GM21717 (cell line): ENCODE data around the gene CDIP1.

Experiments
- ATAC-seq: cut with Tn5 transposase; IDR thresholded peaks from one replicate; pipeline ENCODE4 v1.9.1; 2021; ENCODE audit warnings: mild to moderate bottlenecking, moderate library complexity; ENCODE audit not compliant: unreplicated experiment

The CDIP1 gene

DNA sequence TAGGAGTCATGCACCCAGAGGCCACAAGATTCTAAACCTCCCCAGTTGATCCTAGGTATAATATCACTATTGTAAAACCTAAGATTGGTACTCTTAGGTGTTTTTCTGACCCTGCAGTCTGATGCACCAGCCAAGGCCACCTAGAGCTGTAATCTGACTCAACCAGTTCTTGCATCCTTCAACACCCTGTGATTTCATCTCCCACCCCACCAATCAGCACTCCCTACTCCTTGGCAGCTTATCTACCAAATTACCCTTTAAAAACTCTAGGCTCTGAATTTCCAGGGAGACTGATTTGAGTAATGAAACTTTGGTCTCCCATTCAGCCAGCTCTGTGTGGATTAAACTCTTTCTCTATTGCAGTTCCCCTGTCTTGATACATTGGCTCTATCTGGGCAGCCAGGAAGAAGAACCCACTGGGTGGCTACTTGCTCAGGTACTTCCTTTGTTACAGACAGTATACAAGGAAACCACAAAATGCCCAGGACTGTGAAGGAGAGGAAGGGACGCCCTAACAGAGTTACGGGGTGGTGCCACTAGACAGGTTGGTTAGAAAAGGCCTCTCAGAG, 1.2 kb upstream of the CDIP1 start:
- no peak for ATAC-seq

GRCh38 chr16:4537376-4538343, 913 bp downstream of the CDIP1 start:
- ATAC-seq: no peak

- ATAC-seq: no peak
These were observed 2.0 kb downstream of the CDIP1 start for GRCh38 chr16:4536391-4537106.

DNA sequence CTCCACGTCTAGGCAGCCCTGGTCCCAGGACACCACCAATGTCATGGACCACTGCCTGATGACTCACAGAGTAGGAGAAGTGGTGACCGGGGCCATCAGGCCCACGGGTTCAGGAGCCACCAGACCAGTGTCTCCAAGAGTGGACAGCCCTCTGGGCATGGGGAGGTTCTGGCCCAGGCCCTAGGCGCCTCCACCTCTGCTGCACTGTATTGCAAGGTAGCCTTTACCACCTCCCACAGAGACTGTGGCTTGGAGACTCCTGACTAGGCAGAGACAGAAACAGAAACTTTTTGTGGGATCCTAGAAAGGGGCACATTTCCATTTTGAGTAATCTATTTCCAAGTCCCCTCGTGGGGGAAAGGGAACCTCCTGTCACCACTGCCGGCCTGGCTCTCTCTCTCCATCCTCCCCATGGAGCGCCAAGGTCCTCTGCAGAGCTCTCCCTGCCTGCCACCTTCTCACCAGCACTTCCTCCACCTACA, 2.9 kb downstream of the CDIP1 start:
- ATAC-seq: no peak

DNA sequence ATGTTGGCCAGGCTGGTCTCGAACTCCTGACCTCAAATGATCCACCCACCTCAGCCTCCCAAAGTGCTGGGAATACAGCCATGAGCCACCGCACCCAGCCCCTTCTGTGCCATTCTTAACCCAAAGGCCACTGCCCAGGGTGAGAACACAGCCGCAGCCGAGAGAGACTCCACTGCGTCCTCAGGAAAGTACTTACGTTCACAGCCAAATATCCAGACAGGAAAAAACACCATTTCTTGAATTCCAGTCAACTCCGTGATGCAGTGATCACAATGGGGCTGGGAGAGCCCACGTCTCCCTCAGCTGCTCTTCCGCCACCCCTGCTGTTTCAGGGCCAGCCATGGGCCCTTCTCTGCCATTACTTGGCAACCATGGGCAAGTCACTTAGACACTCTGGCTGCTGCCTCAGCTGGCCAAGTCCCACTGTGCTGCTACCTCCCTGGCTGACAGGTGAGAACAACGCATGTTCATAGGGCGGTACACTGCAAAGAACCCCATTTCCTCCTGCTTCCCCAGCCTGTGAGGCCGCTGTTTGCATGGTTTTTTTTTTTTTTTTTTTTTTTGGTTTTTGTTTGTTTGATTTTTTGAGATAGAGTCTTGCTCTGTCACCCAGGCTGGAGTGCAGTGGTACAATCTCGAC, 4.3 kb downstream of the CDIP1 start:
- no peak for ATAC-seq

DNA sequence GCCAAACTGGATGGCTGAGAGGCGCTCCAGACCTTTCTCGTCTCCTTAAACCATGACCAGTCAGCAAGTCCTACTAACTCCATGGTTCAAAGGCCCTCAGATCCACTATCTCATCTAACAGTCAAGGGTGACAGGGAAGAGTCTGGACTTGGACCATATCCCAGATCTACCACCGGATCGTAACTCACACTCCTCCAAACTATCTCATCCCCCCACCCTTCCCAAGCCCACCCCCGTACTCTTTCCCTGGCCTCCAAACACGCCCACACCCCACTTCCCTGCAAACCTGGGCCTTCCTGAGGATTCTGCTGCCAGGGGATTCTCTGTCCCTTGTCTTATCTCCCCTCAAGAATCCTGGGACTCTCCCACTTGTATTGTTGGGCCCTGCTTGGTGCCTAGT, 5.1 kb downstream of the CDIP1 start:
- no peak for ATAC-seq

DNA sequence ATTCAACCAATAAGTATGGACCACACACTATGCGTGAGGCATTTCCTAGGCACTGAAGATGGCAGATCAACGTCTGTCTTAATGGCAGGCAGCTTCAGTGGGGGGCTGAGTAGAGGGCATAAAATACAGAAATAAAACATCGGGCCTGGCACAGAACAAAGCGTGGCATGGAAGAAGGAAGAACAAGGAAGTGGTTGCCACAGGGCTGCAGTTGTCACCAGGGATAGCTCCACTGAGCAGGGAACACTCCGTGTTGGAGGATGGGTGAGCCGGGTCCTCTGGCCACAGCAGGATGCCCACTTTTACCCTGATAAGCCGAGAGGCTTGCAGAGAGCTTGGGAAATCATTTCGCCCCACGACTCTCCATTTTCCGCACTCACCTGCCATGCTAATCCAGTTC, 6.3 kb downstream of the CDIP1 start:
- no peak for ATAC-seq

- ATAC-seq: no peak
These were observed 6.8 kb downstream of the CDIP1 start for GRCh38 chr16:4531811-4532210.

DNA sequence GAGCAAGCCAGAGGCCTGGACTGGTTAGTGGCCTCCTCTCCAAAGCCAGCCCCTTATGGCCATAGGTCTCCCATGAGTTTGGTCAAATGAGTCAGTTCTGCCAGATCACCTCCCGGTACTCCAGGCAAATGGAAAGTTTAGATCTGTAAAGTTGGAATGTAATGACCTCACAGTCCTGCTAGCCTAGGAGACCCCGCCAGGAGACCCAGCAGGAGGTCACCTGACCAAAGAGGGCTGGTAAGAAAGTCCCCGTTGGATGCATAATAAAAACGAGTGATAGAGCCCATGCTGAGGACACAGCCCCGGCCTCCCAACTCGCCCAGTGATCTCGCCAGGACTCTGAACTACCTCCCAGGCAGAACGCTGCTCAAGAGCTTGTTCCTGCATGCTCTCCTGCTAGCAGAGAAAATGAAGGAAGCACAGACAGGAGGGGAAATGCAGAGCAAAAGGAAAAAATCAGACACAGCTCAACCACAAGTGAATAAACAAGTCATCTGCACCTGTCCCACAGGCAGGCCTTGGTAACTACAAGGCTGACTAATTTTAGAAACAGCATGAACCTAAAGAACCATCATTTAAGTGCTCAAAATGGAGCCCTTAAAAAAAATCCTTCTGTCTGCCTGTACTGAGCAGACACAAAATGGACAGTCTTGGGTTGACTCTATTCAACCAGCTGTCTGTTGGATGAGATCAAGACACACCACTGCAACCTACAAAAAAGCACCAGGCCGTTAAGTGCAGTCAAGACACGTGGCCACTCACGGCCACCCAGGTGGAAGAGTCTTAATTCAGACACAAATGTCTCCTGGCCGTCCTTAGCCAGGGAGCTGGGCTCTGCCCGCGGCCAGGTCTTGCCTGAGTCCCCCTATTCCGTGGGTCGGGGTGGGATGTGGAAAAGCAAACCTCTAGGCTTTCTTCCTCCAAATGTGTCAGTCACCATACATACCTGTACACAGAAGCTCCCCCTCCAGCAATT, 9.2 kb downstream of the CDIP1 start:
- no peak for ATAC-seq

- no peak for ATAC-seq
These were observed 12.8 kb downstream of the CDIP1 start for GRCh38 chr16:4525634-4526277.

- no peak for ATAC-seq
These were observed 13.5 kb downstream of the CDIP1 start for GRCh38 chr16:4525069-4525468.

DNA sequence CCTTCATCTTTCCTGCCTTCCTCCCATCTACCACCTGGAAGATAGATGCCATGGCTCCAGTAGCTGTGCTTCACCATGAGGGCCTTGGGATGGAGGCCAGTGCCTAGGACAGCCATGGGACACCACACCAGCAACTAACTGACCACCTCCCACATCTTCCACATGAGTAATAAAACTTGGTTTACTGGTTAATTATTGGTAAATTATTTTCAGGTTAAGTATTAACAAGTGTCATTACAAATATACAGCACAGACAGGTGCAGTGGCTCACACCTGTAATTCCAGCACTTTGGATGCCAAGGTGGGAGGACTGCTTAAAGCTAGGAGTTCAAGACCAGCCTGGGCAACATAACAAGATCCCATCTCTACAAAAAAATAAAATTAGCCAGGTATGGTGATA, 14.0 kb downstream of the CDIP1 start:
- ATAC-seq: no peak

DNA sequence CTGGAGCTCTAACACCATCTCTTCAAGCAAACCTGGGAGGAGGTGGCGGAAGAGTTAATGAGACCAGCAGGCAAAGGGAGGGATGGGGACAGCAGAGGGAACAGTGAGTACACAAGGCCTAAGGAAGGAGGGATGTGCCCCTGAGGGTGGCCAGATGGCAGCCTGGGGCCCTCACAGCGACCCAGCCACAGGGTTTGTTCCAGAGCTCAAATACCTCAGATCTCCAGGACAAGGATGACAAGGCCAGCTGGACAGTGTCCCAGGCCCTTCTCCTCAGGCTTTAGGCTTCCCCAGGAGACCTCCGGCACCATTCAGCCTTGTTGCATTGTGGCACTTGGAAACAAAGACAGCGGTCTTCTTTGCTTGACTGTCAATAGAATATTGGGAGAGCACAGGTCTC, 14.9 kb downstream of the CDIP1 start:
- no peak for ATAC-seq

DNA sequence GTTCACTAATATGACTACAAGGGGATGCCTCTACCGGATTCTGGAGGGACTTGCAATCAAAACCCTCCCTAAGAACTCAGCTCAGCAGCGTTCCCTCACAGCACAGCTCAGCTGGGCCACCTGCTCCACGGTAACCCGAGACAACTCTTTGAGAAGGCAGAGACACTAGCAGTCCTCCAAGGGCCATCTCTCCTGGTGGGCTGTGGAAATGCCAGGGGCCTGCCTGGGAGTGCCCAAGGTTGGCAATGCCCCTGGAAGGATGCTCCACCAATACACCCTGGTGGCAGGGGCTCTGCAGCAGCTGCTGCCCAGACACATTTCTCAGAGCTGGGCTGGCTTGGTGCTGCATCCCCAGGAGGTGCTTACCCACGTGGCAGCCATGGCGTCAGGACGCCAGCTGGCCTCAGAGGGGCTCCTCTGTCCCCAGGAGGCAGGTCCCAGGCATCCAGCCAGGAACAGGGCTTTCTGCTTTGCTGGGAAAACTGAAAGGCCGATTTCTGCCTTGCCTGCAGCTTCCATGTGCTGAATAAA, 16.5 kb downstream of the CDIP1 start:
- no peak for ATAC-seq

- ATAC-seq: no peak
These were observed 17.7 kb downstream of the CDIP1 start for GRCh38 chr16:4520913-4521312.

DNA sequence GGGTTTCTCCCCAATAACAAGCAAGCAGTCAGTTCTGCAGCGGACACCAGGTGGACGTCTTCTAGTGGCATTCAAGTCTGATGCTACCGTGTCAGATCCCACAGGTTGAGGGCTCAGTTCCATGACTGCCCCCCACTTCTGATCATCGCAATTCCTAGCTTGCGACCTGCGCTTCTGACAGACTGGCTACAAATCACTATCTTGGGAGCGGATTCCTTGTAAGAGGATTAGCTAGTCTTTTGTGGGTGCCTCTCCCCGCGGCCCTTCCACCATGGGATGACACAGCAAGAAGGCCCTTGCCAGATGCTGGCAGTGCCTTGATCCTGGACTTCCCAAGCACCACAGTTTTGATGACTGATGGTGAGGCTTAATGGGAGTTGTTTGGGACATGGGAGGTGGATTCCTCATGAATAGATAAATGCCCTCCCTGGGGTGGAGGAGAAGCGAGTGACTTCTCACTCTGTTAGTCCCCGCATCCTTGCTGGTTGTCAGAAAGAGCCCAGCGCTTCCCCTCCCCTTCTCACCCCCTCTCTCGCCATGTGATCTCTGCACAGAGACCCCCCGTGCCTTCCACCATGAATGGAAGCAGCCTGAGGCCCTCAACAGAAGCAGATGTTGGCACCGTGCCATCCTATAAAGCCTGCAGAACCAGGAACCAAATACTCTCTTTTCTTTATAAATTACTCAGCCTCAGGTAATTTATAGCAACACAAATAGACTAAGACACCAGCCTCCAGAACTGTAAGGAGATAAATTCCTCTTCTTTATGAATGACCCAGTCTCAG, 19.1 kb downstream of the CDIP1 start:
- ATAC-seq: no peak

DNA sequence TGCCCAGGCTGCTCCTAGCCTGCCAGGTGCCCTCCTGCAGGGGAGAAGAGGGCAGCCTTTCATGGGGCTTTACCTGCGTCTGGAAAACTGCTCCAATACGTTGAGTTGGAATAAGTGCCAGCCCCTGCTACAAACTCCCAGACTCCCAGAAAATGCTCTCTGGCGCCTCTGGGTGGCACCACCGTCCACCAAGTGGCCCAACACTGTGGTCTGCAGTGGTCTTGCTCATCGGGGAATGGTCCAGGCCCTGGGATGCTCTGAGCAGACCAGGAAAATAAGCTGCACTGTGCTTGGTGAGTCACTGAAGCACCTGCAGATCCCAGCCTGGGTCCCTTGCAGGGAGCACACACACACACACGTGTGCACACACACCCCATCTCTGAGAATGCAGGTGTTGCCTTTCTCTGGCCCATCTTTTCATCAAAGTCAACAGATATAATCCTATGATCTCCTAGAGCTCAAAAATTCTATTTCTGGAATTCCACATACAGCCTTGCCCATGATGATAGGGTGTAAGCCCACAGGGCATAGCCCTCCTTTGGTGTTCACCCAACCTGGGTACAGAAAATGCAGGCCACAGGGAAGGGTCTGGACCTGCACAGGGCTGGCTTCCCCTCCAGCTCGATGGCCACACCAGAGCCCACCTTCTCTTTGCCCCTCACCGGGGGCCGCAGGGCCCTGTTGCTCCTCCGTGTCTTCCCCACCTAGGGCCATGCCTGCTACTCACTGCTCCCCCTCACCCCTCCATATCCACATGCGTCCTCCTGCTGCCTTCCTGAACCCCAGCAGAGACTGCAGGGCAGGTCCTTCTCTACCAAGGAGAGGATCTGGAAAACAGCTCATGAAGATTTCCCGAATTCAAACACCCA, 20.5 kb downstream of the CDIP1 start:
- ATAC-seq: no peak
